ENCODE results near the gene C2orf76.
"Not testable (repeated sequence)": the region's sequence is repeated elsewhere in the genome, so short reads cannot be mapped to it uniquely, and the experiment has no call there.

Gene C2orf76

GRCh38 chr2:119366649-119367471 lies at the start of gene C2orf76, which contains the start of gene DBI:
TSS of gene C2orf76 (minus strand) at chr2:119366834. CDS start at chr2:119339959, 26,875 bp downstream.
TSS of gene DBI (plus strand) at chr2:119366977. CDS start at chr2:119367052, 75 bp downstream.
- DNase-seq = peak; percentile 78

DNA sequence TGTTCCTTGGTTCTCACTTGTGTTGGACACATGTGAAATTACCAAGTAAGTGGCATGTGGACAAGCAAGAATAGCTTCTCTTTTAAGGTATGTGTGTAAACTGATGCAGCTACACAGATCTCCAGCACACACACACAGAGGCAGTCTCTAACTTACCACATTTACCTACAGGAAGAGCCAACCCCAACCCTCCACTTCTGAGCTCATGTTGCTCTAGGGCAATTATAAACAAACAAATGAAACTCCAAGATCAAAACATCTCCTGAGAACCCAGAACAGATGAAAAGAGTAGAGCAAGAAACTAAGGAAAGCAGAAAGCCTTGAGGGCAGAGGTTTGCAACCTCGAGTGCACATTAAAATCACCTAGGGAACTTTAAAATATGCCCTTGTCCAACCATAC lies 49.0 kb upstream of the C2orf76 start:
- DNase-seq = no peak

- DNase-seq = no peak
Measured at GRCh38 chr2:119414894-119415293, 48.3 kb upstream of the C2orf76 start.

- DNase-seq = no peak
Measured at GRCh38 chr2:119409506-119409905, 42.9 kb upstream of the C2orf76 start.

DNA sequence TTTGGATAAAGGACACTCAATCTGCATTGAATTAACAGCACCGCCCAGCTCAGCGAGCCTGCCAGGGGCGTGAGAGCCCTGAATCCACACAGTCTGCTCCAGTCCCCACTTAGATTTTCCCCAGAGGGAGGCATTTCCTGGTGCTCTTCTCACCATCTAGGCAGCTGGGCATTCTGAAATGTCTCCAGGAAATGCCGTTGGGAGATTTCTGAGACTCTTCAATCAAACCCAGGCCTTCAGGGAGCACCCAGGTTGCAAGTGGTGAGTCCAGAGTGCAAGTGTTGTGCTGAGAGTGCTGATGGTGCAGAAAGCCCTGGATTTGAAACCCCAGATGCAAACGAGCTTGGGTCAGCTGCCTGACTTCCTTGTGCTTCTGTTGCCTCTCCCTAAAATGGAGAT lies 41.6 kb upstream of the C2orf76 start:
- no peak for DNase-seq

GRCh38 chr2:119407430-119408220 lies 41.0 kb upstream of the C2orf76 start:
- DNase-seq = no peak

GRCh38 chr2:119405151-119405550 lies 38.5 kb upstream of the C2orf76 start:
- DNase-seq = no peak

DNA sequence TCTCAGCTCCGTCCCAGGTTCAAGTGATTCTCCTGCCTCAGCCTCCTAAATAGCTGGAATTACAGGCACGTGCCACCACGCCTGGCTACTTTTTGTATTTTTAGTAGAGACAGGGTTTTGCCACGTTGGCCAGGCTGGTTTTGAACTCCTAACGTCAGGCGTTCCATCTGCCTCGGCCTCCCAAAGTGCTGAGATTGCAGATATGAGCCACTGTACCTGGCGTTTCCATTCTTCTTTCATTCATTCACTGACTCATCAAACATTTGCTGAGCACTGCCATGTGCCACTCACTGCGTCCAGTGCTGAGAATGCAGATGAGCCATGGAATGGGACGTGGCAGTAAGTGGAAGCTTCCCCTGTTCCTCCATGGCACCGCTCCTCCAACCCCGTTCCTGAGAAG lies 37.0 kb upstream of the C2orf76 start:
- DNase-seq = not testable (repeated sequence)

DNA sequence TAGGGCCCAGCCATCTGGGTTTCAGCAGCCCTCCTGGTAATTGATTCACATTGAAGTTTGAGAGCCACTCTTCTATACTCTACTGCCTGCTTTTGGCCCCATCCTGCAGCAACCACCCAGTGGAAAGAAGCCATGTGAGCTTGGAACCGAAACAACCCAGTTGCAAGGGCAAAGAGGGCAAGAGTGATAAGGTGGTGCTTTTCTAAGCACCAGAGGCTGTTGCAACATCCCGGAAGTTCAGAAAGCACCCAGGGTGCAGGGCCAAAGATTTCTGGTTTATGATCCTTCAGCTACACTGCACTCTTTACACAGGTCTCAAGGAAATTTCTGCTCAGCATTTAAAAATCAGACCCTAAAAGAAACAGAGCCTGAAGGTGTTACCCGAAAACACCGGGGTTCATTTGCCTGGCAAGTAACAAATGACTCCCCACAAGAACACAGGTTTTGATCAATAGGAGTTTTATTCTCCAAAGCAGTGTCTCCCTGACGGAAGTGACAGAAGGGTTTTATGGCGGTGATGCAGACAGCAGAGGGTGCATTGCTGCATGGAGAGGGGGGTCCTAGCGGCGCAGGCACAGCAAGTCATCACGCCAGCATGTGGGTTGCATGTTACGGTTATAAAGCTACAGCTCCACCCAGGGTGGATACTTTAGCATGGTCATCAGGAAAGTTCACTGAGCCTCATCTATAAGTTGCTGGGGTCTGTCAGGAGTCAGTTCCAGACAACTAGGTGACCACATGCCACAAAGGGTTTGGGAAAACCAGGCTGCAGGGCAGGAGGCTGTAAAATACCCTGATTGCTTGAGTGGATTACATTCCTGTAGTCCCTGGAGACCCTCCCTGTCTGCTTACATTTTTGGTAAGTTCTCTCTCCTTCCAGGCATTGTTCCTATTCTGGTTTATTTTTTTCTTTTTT lies 36.3 kb upstream of the C2orf76 start:
- DNase-seq = no peak

GRCh38 chr2:119402106-119402505 lies 35.5 kb upstream of the C2orf76 start:
- no peak for DNase-seq

- DNase-seq = no peak
Measured at GRCh38 chr2:119397196-119397595, 30.6 kb upstream of the C2orf76 start.

- DNase-seq = no peak
Measured at GRCh38 chr2:119393971-119394748, 27.5 kb upstream of the C2orf76 start.

DNA sequence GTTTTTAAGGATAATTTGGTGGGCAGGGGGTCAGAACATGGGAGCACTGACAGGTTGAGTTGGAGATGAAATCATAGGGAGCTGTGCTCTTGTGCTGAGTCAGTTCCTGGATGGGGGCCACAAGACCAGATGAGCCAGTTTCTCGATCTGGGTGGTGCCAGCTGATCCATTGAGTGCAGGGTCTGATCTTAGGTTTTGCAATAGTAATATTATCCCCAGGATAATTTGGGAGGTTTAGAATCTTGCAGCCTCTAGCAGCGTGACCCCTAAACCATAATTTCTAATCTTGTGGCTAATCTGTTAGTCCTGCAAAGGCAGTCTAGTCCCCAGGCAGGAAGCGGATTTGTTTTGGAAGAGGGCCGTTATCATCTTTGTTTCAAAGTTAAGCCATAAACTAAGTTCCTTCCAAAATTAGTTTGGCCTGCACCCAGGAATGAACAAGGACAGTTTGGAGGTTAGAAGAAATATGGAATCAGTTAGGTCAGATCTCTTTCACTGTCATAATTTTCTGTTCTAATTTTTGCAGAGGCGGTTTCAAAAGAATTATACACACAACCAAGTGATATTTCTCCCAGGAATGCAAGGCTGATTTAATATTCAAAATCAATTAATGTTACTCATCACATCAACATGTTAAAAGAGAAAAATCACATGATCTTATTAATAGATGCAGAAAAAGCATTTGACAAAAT lies 23.1 kb upstream of the C2orf76 start:
- no peak for DNase-seq

DNA sequence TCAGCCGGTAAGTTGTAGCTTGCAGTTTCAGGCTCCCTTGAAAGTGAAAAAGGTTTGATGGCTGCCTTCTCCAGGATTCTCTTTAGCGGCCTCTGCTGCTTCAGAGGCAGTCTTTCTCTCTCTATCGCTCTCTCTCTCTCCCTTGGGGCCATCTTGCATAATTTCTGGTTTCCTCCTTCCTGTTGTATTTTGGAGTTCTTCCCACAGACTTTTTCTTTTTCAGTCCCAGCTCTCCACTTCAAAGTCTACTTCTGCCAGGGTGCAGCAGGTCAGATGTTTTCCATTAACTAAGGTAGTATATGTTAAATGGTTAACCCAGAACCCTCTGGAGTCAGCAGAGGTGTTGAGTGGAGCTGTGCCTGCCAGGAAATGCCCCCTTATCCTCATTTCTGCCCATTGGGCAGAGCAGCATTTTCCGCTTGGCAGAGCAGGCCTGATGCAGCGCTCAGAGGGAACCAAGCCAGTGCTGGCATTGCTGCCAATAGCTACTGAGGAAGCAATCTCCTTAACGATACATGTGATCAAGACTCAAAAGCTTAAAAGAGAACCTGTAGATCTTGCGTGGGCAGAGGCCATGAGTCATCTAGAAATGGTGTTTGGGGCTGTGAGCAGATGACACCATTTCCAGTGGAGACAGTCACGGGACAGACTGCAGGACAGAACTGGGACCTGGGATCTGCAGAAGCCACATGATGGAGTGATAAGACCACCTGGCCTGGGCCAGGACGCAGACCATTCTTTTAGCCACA lies 20.9 kb upstream of the C2orf76 start:
- DNase-seq = no peak

- DNase-seq = no peak
Measured at GRCh38 chr2:119385466-119385865, 18.8 kb upstream of the C2orf76 start.

GRCh38 chr2:119384971-119385370 lies 18.3 kb upstream of the C2orf76 start:
- no peak for DNase-seq

DNA sequence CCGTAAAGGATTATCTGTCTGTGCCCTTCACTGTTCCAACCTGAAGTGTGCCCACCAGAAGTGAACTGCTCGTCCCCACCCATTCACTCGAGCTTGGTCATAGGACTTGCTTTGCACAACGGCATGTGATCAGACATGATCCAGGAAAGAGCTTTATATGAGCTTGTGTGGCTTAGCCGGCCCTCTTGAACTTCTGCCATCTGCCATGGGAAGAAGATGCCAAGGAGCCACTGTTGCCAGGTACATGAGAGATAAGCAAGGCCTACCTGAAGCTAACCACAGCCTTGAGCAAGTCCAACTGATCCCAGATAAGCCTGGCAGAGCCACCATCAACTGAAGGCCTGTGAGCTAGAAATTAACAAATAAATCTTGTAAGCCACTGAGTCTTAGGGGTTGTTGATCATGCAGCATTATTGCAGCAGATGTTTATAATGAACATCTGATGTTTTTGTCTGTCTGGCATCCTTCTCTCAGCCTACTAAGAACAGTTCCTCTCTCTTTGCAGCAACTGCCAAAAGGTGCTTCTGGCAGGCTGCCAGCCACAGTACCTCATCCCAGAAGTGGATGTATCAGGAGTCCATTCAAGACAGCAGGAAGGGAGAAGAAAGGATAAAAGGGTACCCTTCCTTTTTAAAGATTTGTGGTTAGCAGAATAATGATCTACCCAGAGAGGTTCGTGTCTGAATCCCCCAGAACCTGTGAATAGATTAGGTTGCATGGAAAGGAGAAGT lies 16.9 kb upstream of the C2orf76 start:
- no peak for DNase-seq

DNA sequence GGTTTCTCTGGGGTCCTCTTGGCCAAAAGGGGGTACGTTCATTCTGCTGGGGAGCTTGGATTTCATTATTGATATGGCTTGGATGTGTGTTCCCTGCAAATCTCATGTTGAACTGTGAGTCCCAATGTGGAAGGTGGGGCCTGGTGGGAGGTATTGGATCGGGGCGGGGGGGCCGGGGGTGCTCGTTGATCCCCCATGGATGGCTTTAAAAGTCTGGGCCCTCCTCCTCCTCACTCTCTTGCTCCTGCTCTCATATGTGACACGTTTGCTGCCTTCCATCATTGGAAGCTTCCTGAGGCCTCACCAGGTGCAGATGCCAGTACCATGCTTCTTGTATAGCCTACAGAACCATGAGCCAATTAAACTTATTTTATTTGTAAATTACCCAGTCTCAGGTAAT lies 11.9 kb upstream of the C2orf76 start:
- no peak for DNase-seq

- no peak for DNase-seq
Measured at GRCh38 chr2:119377993-119378345, 11.3 kb upstream of the C2orf76 start.
